Neural crest cell (in vitro differentiated cells): ENCODE measurements around the gene YWHAH. TPM values are rescaled to one million over a fixed set of nuclear protein-coding genes. Genes with fewer than 3 reads are reported as not detected.

Experiments used
- DNase-seq: peaks from one replicate; pipeline ENCODE4 v3.0.0; 2021; ENCODE audit warnings: low read depth, mixed read lengths, low spot score
- H3K27ac Mint-ChIP-seq: one replicate; pipeline ENCODE4 v1.8.0; 2021; ENCODE audit warnings: mild to moderate bottlenecking, mixed read lengths; ENCODE audit not compliant: unreplicated experiment
- H3K27me3 Mint-ChIP-seq: 2 replicates; pipeline ENCODE4 v1.8.0; 2021; ENCODE audit warnings: low read depth, mild to moderate bottlenecking, mixed read lengths
- H3K36me3 Mint-ChIP-seq: 2 replicates; pipeline ENCODE4 v1.8.0; 2021; ENCODE audit warnings: low read depth, mild to moderate bottlenecking, mixed read lengths
- H3K4me1 Mint-ChIP-seq: 2 replicates; pipeline ENCODE4 v1.8.0; 2021; ENCODE audit warnings: mixed read lengths
- H3K4me3 Mint-ChIP-seq: one replicate; pipeline ENCODE4 v1.8.0; 2021; ENCODE audit warnings: mild to moderate bottlenecking, mixed read lengths
- H3K9me3 Mint-ChIP-seq: 2 replicates; pipeline ENCODE4 v1.8.0; 2021; ENCODE audit warnings: mixed read lengths
- CTCF ChIP-seq: fragments of 200-600 bp; sonication (generic); conservative IDR thresholded peaks from 2 replicates; pipeline ENCODE4 v1.5.0; 2021; ENCODE audit warnings: antibody characterized with exemption, mild to moderate bottlenecking
- total RNA-seq: library from RNA; stranded (reverse); gene quantifications from 2 replicates; pipeline ENCODE4 v1.2.1, GENCODE V29; 2021

Gene YWHAH
- total RNA-seq, 1 donor from 2014 or later: 162 TPM

DNA sequence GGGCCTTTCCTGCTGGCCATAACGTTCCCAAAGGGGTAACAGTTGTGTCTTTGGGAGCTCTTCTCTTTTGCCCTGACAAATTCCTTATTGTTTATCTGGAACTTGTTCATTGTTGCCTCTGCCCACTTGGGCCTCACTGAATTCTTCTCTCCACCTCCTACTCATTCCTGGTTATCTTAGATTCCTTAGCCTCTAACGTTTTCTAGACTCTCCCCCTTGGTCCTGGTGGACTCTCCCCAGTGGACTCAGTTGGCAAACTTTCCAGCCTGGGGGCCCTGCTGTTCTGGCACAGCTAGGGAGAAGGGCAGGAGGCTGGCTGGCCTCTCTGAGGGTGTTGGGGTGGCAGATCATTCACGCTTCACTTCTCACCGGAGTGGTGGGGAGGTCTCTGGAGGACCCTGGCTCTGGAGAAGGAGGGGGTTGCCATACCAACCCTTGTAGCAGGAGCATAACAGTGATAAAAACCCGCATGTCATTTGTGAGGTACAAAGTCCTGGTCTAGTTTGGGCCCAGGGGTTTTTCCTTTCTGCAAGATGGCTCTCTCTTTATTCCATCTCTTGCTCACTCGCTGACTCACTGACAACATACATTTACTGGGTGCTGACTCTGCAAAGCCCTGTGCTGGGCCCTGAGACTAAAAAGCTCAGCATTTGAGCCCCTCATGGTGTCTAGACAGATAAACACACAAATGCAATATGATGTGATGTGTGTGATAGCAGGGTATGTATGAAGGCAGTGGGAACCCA is 39.7 kb downstream of the YWHAH start:
- no peaks in the 10 kb centered on the region for H3K4me1 Mint-ChIP-seq
- no peaks in the 10 kb centered on the region for H3K9me3 Mint-ChIP-seq
- H3K27me3 Mint-ChIP-seq: peaks cover 10% of the 10 kb centered on the region
- H3K27ac Mint-ChIP-seq: no peak overlapping the region
- H3K36me3 Mint-ChIP-seq: no peaks in the 10 kb centered on the region
- DNase-seq: no peak
- no peak overlapping the region for H3K4me3 Mint-ChIP-seq
- TF ChIP-seq CTCF: no peak

- TF ChIP-seq CTCF: no peak
- Mint-ChIP-seq H3K27me3 (peaks cover 22% of the 10 kb centered on the region), H3K4me3 (no peak overlapping the region), H3K27ac (no peak overlapping the region), H3K9me3 (no peaks in the 10 kb centered on the region), H3K36me3 (no peaks in the 10 kb centered on the region), H3K4me1 (no peaks in the 10 kb centered on the region)
- no peak for DNase-seq
Measured at GRCh38 chr22:31987218-31987617, 42.9 kb downstream of the YWHAH start.

DNA sequence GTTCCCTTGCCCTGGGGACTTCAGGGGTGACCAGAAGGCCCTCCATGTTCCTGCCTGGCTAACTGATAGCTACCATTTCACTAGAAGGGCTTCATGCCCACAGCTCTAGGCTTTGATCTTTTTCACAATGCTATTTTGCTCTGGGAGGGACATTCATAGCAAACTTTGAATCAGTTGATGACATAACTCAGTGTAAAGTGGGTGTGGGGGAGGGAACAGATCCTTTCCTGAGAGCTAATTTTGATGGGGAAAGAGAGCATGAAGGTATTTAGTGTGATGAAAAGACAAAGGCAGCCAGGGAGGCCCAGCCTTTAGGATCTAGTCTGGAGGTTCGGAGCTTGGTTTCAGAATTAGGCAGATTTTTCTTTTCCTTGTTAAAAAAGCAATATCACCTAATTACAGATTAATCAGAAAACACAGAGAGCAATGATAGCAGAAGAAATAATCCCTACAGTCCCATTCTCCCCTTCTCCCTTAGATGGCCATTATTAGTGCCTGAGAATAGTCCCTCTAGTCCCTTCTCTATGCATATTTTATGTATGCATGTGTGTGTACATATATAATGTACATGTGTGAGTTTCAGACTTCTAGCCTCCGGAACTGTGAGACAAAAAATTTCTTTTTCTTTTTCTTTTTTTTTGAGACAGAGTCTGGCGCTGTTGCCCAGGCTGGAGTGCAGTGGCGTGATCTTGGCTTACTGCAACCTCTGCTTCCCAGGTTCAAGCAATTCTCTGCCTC is 46.9 kb downstream of the YWHAH start:
- H3K9me3 Mint-ChIP-seq: no peaks in the 10 kb centered on the region
- H3K36me3 Mint-ChIP-seq: no peaks in the 10 kb centered on the region
- no peak for DNase-seq
- peaks cover 26% of the 10 kb centered on the region for H3K27me3 Mint-ChIP-seq
- no peak for TF ChIP-seq CTCF
- H3K27ac Mint-ChIP-seq: no peak overlapping the region
- H3K4me3 Mint-ChIP-seq: no peak overlapping the region
- H3K4me1 Mint-ChIP-seq: no peaks in the 10 kb centered on the region

- Mint-ChIP-seq H3K27me3 (peaks cover 32% of the 10 kb centered on the region), H3K9me3 (no peaks in the 10 kb centered on the region), H3K4me3 (no peak overlapping the region), H3K36me3 (no peaks in the 10 kb centered on the region), H3K27ac (no peak overlapping the region), H3K4me1 (no peaks in the 10 kb centered on the region)
- TF ChIP-seq CTCF: peak; percentile 50
- no peak for DNase-seq
Measured at GRCh38 chr22:31995046-31995445, 50.7 kb downstream of the YWHAH start.

- peaks cover 33% of the 10 kb centered on the region for H3K27me3 Mint-ChIP-seq
- no peaks in the 10 kb centered on the region for H3K9me3 Mint-ChIP-seq
- TF ChIP-seq CTCF: no peak
- H3K36me3 Mint-ChIP-seq: no peaks in the 10 kb centered on the region
- H3K27ac Mint-ChIP-seq: no peak overlapping the region
- no peak overlapping the region for H3K4me3 Mint-ChIP-seq
- H3K4me1 Mint-ChIP-seq: no peaks in the 10 kb centered on the region
- DNase-seq: no peak
Measured at GRCh38 chr22:31995807-31996206, 51.5 kb downstream of the YWHAH start.
